Sigmoid colon (tissue), 4 donors: ENCODE data around the gene CPT1C.

ENCODE experiments used
- EP300 ChIP-seq, 4 donors: sonication (generic); formaldehyde crosslinking; IDR thresholded peaks; one replicate each; pipeline ENCODE4 v1.6.1; 2017; ENCODE audit warnings: antibody characterized with exemption in 4 of 4
- POLR2A ChIP-seq, 2 donors: fragments of 450-650 bp; IDR thresholded peaks; one replicate each; pipeline ENCODE4 v1.6.1; 2016; ENCODE audit warnings: antibody characterized with exemption in 2 of 2, mild to moderate bottlenecking in 2 of 2, moderate library complexity in 2 of 2
- POLR2AphosphoS5 ChIP-seq, 4 donors: sonication (generic); formaldehyde crosslinking; IDR thresholded peaks; one replicate each; pipeline ENCODE4 v1.6.1; 2017; ENCODE audit warnings: antibody characterized with exemption in 4 of 4
- TF ChIP-seq, protein P1 (sequence below), 4 experiments: fragments of 450-650 bp in 3 of 4; fragments of 200-600 bp in 1 of 4; IDR thresholded peaks; one replicate each; pipeline ENCODE4 v1.5.1; 2016 to 2019; ENCODE audit warnings: antibody characterized with exemption in 4 of 4, mild to moderate bottlenecking in 3 of 4, moderate library complexity in 2 of 4

DNA sequence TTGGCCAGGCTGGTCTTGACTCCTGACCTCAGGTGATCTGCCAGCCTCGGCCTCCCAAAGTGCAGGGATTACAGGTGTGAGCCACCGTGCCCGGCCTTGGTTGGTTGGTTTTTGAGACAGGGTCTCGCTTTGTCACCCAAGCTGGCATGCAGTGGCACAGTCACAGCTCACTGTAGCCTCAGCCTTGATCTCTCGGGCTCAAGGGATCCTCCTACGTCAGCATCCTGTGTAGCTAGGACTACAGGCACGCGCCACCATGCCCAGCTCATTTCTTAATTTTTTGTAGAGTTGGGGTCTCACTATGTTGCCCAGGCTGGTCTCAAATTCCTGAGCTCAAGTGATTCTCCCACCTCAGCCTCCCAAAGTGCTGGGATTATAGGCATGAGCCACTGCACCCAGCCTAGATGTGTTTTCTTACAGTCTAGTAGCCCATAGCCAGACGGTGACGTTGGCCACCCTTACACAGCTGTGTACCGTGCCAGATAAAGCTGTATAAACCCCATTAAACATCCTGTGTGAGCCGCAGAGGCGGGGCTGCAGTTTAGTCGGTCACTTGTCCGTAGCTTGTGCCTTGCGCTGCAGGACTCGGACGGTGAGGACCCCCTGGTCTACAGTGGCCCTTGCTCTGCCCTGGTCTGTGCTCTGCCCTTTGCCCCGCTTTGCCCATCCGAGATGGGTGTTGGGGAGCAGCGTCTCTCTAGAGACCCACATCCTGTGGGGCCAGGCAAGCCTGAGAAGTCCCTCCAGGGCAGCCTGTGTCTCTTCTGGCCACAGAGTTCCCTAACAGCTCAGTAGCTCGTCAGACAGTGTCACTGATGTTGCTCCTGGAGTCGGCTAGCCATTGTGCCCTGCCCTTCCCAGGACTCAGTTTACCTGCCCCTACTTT lies 35.1 kb upstream of the CPT1C start:
- TF ChIP-seq POLR2A (IDR thresholded peaks at IDR 0.05) = no peak
- TF ChIP-seq, protein P1, sequence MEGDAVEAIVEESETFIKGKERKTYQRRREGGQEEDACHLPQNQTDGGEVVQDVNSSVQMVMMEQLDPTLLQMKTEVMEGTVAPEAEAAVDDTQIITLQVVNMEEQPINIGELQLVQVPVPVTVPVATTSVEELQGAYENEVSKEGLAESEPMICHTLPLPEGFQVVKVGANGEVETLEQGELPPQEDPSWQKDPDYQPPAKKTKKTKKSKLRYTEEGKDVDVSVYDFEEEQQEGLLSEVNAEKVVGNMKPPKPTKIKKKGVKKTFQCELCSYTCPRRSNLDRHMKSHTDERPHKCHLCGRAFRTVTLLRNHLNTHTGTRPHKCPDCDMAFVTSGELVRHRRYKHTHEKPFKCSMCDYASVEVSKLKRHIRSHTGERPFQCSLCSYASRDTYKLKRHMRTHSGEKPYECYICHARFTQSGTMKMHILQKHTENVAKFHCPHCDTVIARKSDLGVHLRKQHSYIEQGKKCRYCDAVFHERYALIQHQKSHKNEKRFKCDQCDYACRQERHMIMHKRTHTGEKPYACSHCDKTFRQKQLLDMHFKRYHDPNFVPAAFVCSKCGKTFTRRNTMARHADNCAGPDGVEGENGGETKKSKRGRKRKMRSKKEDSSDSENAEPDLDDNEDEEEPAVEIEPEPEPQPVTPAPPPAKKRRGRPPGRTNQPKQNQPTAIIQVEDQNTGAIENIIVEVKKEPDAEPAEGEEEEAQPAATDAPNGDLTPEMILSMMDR (IDR thresholded peaks at IDR 0.05) = no peak
- no peak for TF ChIP-seq EP300 (IDR thresholded peaks at IDR 0.05)
- no peak for TF ChIP-seq POLR2AphosphoS5 (IDR thresholded peaks at IDR 0.05)
